HEK293 (cell line): ENCODE results near the gene MPDU1.

Source experiments
- CTCF ChIA-PET: fragments of 350-600 bp; formaldehyde crosslinking; extraction: SDS; loops from one replicate; lab custom pipeline; 2021; ENCODE audit warnings: antibody characterized with exemption; lab: Yijun Ruan, JAX
- POLR2A ChIA-PET: fragments of 300-600 bp; formaldehyde crosslinking; extraction: SDS; loops from one replicate; lab custom pipeline; 2020; ENCODE audit warnings: antibody characterized with exemption, inconsistent platforms; lab: Yijun Ruan, JAX
- H3K27ac ChIP-seq: fragments of 200-500 bp; sonication (Bioruptor generic); 2 replicates; pipeline ENCODE4 v1.5.1; 2014; ENCODE audit warnings: low read depth, low read length, control low read depth, inconsistent platforms; ENCODE audit errors: extremely low read depth
- H3K36me3 ChIP-seq, 2 experiments: fragments of 200-500 bp in 1 of 2; sonication (Bioruptor generic) in 1 of 2; 1 replicate in 1 of 2; 2 replicates in 1 of 2; pipeline ENCODE4 v1.5.1; 2014 to 2017; ENCODE audit warnings: inconsistent platforms in 2 of 2, low read length in 2 of 2; ENCODE audit not compliant: control insufficient read depth in 2 of 2, insufficient read depth in 1 of 2
- H3K4me1 ChIP-seq: fragments of 200-500 bp; sonication (Bioruptor generic); 2 replicates; pipeline ENCODE4 v1.5.1; 2014; ENCODE audit warnings: mild to moderate bottlenecking, low read length, inconsistent platforms; ENCODE audit not compliant: control insufficient read depth, insufficient read depth
- H3K4me3 ChIP-seq: 2 replicates; pipeline ENCODE4 v1.5.1; 2011; ENCODE audit warnings: low read depth, mild to moderate bottlenecking, control low read depth, low read length, moderate library complexity
- H3K9me3 ChIP-seq: fragments of 200-500 bp; sonication (Bioruptor generic); 2 replicates; pipeline ENCODE4 v1.5.1; 2014; ENCODE audit warnings: low read depth, low read length, inconsistent platforms; ENCODE audit not compliant: control insufficient read depth, insufficient read depth
- BCL6B ChIP-seq: fragments of 450-650 bp; formaldehyde crosslinking; IDR thresholded peaks from 2 replicates; pipeline ENCODE4 v1.5.1; 2017; ENCODE audit warnings: missing biosample characterization, missing genetic modification characterization
- GLIS2 ChIP-seq: fragments of 450-650 bp; formaldehyde crosslinking; IDR thresholded peaks from 2 replicates; pipeline ENCODE4 v1.5.1; 2016; ENCODE audit warnings: missing biosample characterization, missing genetic modification characterization
- HIC1 ChIP-seq: fragments of 450-650 bp; formaldehyde crosslinking; IDR thresholded peaks from 2 replicates; pipeline ENCODE4 v1.5.1; 2016; ENCODE audit warnings: missing biosample characterization, missing genetic modification characterization
- KLF7 ChIP-seq: fragments of 450-650 bp; formaldehyde crosslinking; IDR thresholded peaks from 2 replicates; pipeline ENCODE4 v1.5.1; 2016; ENCODE audit warnings: missing biosample characterization, missing genetic modification characterization, borderline replicate concordance
- SP2 ChIP-seq: fragments of 450-650 bp; formaldehyde crosslinking; IDR thresholded peaks from 2 replicates; pipeline ENCODE4 v1.5.1; 2016; ENCODE audit warnings: missing biosample characterization, missing genetic modification characterization
- ZBTB26 ChIP-seq: fragments of 450-650 bp; formaldehyde crosslinking; optimal IDR thresholded peaks from 2 replicates; pipeline ENCODE3; 2016; ENCODE audit warnings: missing biosample characterization, mild to moderate bottlenecking, missing genetic modification characterization
- ZBTB49 ChIP-seq: fragments of 450-650 bp; formaldehyde crosslinking; IDR thresholded peaks from 2 replicates; pipeline ENCODE4 v1.5.1; 2016; ENCODE audit warnings: missing biosample characterization, missing genetic modification characterization, low read depth
- ZNF121 ChIP-seq: fragments of 450-650 bp; formaldehyde crosslinking; IDR thresholded peaks from 2 replicates; pipeline ENCODE4 v1.5.1; 2016; ENCODE audit warnings: missing biosample characterization, missing genetic modification characterization
- ZNF140 ChIP-seq: fragments of 450-650 bp; formaldehyde crosslinking; IDR thresholded peaks from 2 replicates; pipeline ENCODE4 v1.5.1; 2016; ENCODE audit warnings: missing biosample characterization, missing genetic modification characterization
- ZNF18 ChIP-seq: fragments of 450-650 bp; formaldehyde crosslinking; IDR thresholded peaks from 2 replicates; pipeline ENCODE4 v1.5.1; 2016; ENCODE audit warnings: missing biosample characterization, missing genetic modification characterization
- ZNF26 ChIP-seq: fragments of 450-650 bp; formaldehyde crosslinking; IDR thresholded peaks from 2 replicates; pipeline ENCODE4 v1.5.1; 2016; ENCODE audit warnings: missing biosample characterization, missing genetic modification characterization
- ZNF558 ChIP-seq: fragments of 450-650 bp; formaldehyde crosslinking; IDR thresholded peaks from 2 replicates; pipeline ENCODE4 v1.5.1; 2016; ENCODE audit warnings: missing biosample characterization, missing genetic modification characterization
- ZNF580 ChIP-seq: fragments of 450-650 bp; formaldehyde crosslinking; IDR thresholded peaks from 2 replicates; pipeline ENCODE4 v1.5.1; 2016; ENCODE audit warnings: missing biosample characterization, missing genetic modification characterization
- ZNF639 ChIP-seq: fragments of 450-650 bp; formaldehyde crosslinking; IDR thresholded peaks from 2 replicates; pipeline ENCODE4 v1.5.1; 2016; ENCODE audit warnings: missing biosample characterization, missing genetic modification characterization
- ZSCAN4 ChIP-seq: fragments of 450-650 bp; formaldehyde crosslinking; IDR thresholded peaks from 2 replicates; pipeline ENCODE4 v1.5.1; 2017; ENCODE audit warnings: missing biosample characterization, missing genetic modification characterization

Gene MPDU1

GRCh38 chr17:7561589-7562207, 22.0 kb upstream of the MPDU1 start, which contains the start of gene SENP3:
Gene SENP3, plus strand, starts transcription at chr17:7561919. Its CDS starts 1,158 bp downstream, at chr17:7563077.
- Histone ChIP-seq H3K27ac (peak within 1 kb of the TSS; percentile 93), H3K36me3 (peaks cover 31 to 38% of the 10 kb centered on the region in 2 experiments), H3K4me1 (peaks cover 11% of the 10 kb centered on the region), H3K4me3 (peak within 1 kb of the TSS; percentile 85), H3K9me3 (no peaks in the 10 kb centered on the region)
- POLR2A ChIA-PET, result interaction anchor here (0.6 to 2.8 kb wide), 16 partner anchors 12 to 1519 kb away, joined by 3 to 17 read pairs (median 6); partner anchors contain the start of genes CD68, CHRNB1, MPDU1 and NEURL4
- CTCF ChIA-PET, result interaction anchor here (0.6 to 5.1 kb wide), 58 partner anchors 9 to 630 kb away, joined by 3 to 112 read pairs (median 6); partner anchors contain the start of genes KCTD11, MPDU1, NEURL4 and SLC2A4
- no peak for TF ChIP-seq ZBTB49 (tag by site-specific recombination)
- TF ChIP-seq HIC1 (tag by site-specific recombination), result no peak
- TF ChIP-seq ZNF558 (tag by site-specific recombination), result no peak
- TF ChIP-seq ZNF121, result no peak
- peak; percentile 95 for TF ChIP-seq ZBTB26
- peak; percentile 79; the same call in 1 of the 2 replicates for TF ChIP-seq GLIS2
- peak; percentile 19 for TF ChIP-seq SP2 (tag by site-specific recombination)
- TF ChIP-seq ZNF140, result no peak
- no peak for TF ChIP-seq ZNF26 (tag by site-specific recombination)
- no peak for TF ChIP-seq ZNF580 (tag by site-specific recombination)
- no peak for TF ChIP-seq KLF7 (tag by site-specific recombination)
- TF ChIP-seq BCL6B (tag by site-specific recombination), result no peak
- no peak for TF ChIP-seq ZNF18
- no peak for TF ChIP-seq ZNF639
- TF ChIP-seq ZSCAN4 (tag by site-specific recombination), result no peak
